CD14-positive monocyte (primary cell): ENCODE data around the gene RGS3. TPM values are rescaled to one million over a fixed set of nuclear protein-coding genes. Genes with fewer than 3 reads are reported as not detected.

ENCODE experiments used
- DNase-seq, 3 donors: peaks; one replicate each; pipeline ENCODE4 v3.0.0-alpha.2; 2011 to 2022
- H2AFZ ChIP-seq: 2 replicates; pipeline ENCODE4 v1.6.0; 2012; ENCODE audit warnings: mild to moderate bottlenecking, low read depth, low read length, inconsistent platforms; ENCODE audit not compliant: insufficient read depth, poor library complexity, severe bottlenecking
- H3K27ac ChIP-seq, 2 donors: 1 replicate in 1 of 2; 2 replicates in 1 of 2; pipeline ENCODE4 v1.5.1; 2012 to 2013; ENCODE audit warnings: low read length in 2 of 2, control low read depth in 1 of 2, inconsistent platforms in 1 of 2, low read depth in 1 of 2, mild to moderate bottlenecking in 1 of 2
- H3K27me3 ChIP-seq, 2 donors: one replicate each; pipeline versions ENCODE4 v1.6.0 to v1.6.1; 2011 to 2013; ENCODE audit warnings: low read length in 2 of 2; ENCODE audit not compliant: control insufficient read depth in 2 of 2, insufficient read depth in 2 of 2
- H3K36me3 ChIP-seq, 2 donors: replicated peaks in 1 of 2; 1 replicate in 1 of 2; 2 replicates in 1 of 2; pipeline versions ENCODE4 v1.5.1 to v1.6.1; 2012 to 2013; ENCODE audit warnings: low read length in 2 of 2, control low read depth in 1 of 2, inconsistent platforms in 1 of 2, mild to moderate bottlenecking in 1 of 2; ENCODE audit not compliant: insufficient read depth in 2 of 2, control insufficient read depth in 1 of 2
- H3K4me1 ChIP-seq, 2 donors: 1 replicate in 1 of 2; 2 replicates in 1 of 2; pipeline versions ENCODE4 v1.5.1 to v1.6.1; 2012 to 2013; ENCODE audit warnings: low read length in 2 of 2, control low read depth in 1 of 2, inconsistent platforms in 1 of 2, mild to moderate bottlenecking in 1 of 2, moderate library complexity in 1 of 2; ENCODE audit not compliant: insufficient read depth in 2 of 2, control insufficient read depth in 1 of 2
- H3K4me2 ChIP-seq: replicated peaks from 2 replicates; pipeline ENCODE3; 2012; ENCODE audit warnings: low read length, moderate library complexity, mild to moderate bottlenecking; ENCODE audit not compliant: poor library complexity, severe bottlenecking; ENCODE audit errors: extremely low read depth
- H3K4me3 ChIP-seq, 3 experiments: fragments of 200-600 bp in 1 of 3; sonication (generic) in 1 of 3; replicated peaks in 1 of 3; 1 replicate in 2 of 3; 2 replicates in 1 of 3; pipeline ENCODE4 v1.5.1; 2011 to 2013; ENCODE audit warnings: low read length in 3 of 3, mild to moderate bottlenecking in 3 of 3, control low read depth in 2 of 3, low read depth in 2 of 3, inconsistent platforms in 1 of 3, moderate library complexity in 1 of 3
- H3K79me2 ChIP-seq: 2 replicates; pipeline ENCODE4 v1.6.0; 2012; ENCODE audit warnings: mild to moderate bottlenecking, control low read depth, inconsistent platforms, low read length, moderate library complexity; ENCODE audit not compliant: insufficient read depth
- H3K9ac ChIP-seq: 2 replicates; pipeline ENCODE4 v1.6.0; 2017; ENCODE audit warnings: low read length, mild to moderate bottlenecking; ENCODE audit not compliant: insufficient read depth, poor library complexity, severe bottlenecking
- H3K9me3 ChIP-seq, 2 donors: replicated peaks in 1 of 2; 1 replicate in 1 of 2; 2 replicates in 1 of 2; pipeline versions ENCODE4 v1.5.1 to v1.6.1; 2012 to 2013; ENCODE audit warnings: low read length in 2 of 2, control low read depth in 1 of 2; ENCODE audit not compliant: control insufficient read depth in 1 of 2, insufficient read depth in 1 of 2
- H4K20me1 ChIP-seq: 2 replicates; pipeline ENCODE4 v1.6.0; 2012; ENCODE audit warnings: mild to moderate bottlenecking, low read length, control low read depth, moderate library complexity; ENCODE audit not compliant: insufficient read depth
- H3K27ac Mint-ChIP-seq, 7 donors: one replicate each; pipeline ENCODE4 v1.8.0; 2020; ENCODE audit warnings: mild to moderate bottlenecking in 7 of 7, mixed read lengths in 7 of 7, moderate library complexity in 6 of 7, inconsistent platforms in 2 of 7
- H3K27me3 Mint-ChIP-seq, 3 donors: one replicate each; pipeline ENCODE4 v1.8.0; 2021 to 2022; ENCODE audit warnings: low read depth in 3 of 3, mild to moderate bottlenecking in 3 of 3, mixed read lengths in 3 of 3, moderate library complexity in 3 of 3, inconsistent platforms in 1 of 3
- H3K36me3 Mint-ChIP-seq, 2 donors: one replicate each; pipeline ENCODE4 v1.8.0; 2020; ENCODE audit warnings: mixed read lengths in 2 of 2, inconsistent platforms in 1 of 2, mild to moderate bottlenecking in 1 of 2
- H3K4me1 Mint-ChIP-seq: one replicate; pipeline ENCODE4 v1.8.0; 2020; ENCODE audit warnings: mild to moderate bottlenecking, mixed read lengths
- H3K4me3 Mint-ChIP-seq, 2 donors: one replicate each; pipeline ENCODE4 v1.8.0; 2020; ENCODE audit warnings: mild to moderate bottlenecking in 2 of 2, mixed read lengths in 2 of 2, moderate library complexity in 1 of 2
- H3K9me3 Mint-ChIP-seq, 7 donors: one replicate each; pipeline ENCODE4 v1.8.0; 2020 to 2022; ENCODE audit warnings: mixed read lengths in 7 of 7, mild to moderate bottlenecking in 6 of 7, moderate library complexity in 6 of 7, inconsistent platforms in 2 of 7
- CTCF ChIP-seq: fragments of 200-600 bp; IDR thresholded peaks from one replicate; pipeline ENCODE4 v1.8.0; 2022; ENCODE audit warnings: antibody characterized with exemption, mild to moderate bottlenecking
- WGBS: methylation state at CpG from one replicate; pipeline ENCODE4 v1.1.5; 2013; ENCODE audit warnings: missing lambda C conversion rate; ENCODE audit not compliant: insufficient coverage; 5-methylcytosine and 5-hydroxymethylcytosine counted together
- intact Hi-C, 2 donors: fragments of 100-400 bp; cut with micrococcal nuclease; formaldehyde crosslinking; loops; one replicate each; pipeline versions ENCODE4 v1.15.0 to v1.15.1; 2023
- polyA plus RNA-seq, 3 donors: library from polyadenylated mRNA; depleted of rRNA in 1 of 3; unstranded in 2 of 3; stranded (reverse) in 1 of 3; fragments of 300-500 nt in 2 of 3; fragments of >200 nt in 1 of 3; fragmentation: Illumina TruSeq in 2 of 3; gene quantifications; 1 replicate in 2 of 3; 2 replicates in 1 of 3; pipeline ENCODE4 v1.2.3, GENCODE V29; 2012 to 2021

Gene RGS3
- polyA plus RNA-seq, 3 donors, result 9.1 to 16.2 (median 15.8) TPM

GRCh38 chr9:113514061-113514460 lies 50.5 kb downstream of the RGS3 start:
- Mint-ChIP-seq H3K27ac (no peak overlapping the region), H3K9me3 (peaks cover 0 to 2% (median 0%) of the 10 kb centered on the region in 7 donors), H3K27me3 (peaks cover 0 to 1% (median 0%) of the 10 kb centered on the region in 3 donors), H3K36me3 (no peaks in the 10 kb centered on the region), H3K4me1 (peaks cover 27% of the 10 kb centered on the region), H3K4me3 (no peak overlapping the region)
- TF ChIP-seq CTCF, result no peak
- H3K9ac ChIP-seq, result no peak overlapping the region
- WGBS, result 96% methylated on average over 12 of the region's 12 CpGs
- H3K36me3 ChIP-seq, result no peaks in the 10 kb centered on the region
- H3K79me2 ChIP-seq, result no peaks in the 10 kb centered on the region
- no peaks in the 10 kb centered on the region for H4K20me1 ChIP-seq
- DNase-seq, result no peak
- H3K27ac ChIP-seq, result no peak overlapping the region
- H2AFZ ChIP-seq, result no peak overlapping the region
- H3K4me2 ChIP-seq, result no peak overlapping the region
- H3K4me3 ChIP-seq, result no peak overlapping the region
- H3K4me1 ChIP-seq, result peaks cover 13 to 20% of the 10 kb centered on the region in 2 donors
- no peaks in the 10 kb centered on the region for H3K9me3 ChIP-seq
- intact Hi-C loops, result no loop called here
- H3K27me3 ChIP-seq, result no peaks in the 10 kb centered on the region

GRCh38 chr9:113514748-113515147 lies 51.2 kb downstream of the RGS3 start:
- Mint-ChIP-seq H3K9me3 (peaks cover 0 to 2% (median 0%) of the 10 kb centered on the region in 7 donors), H3K27ac (no peak overlapping the region), H3K4me1 (peaks cover 27% of the 10 kb centered on the region), H3K27me3 (peaks cover 0 to 1% (median 0%) of the 10 kb centered on the region in 3 donors), H3K36me3 (no peaks in the 10 kb centered on the region), H3K4me3 (no peak overlapping the region)
- no peak overlapping the region for H3K4me3 ChIP-seq
- no peak overlapping the region for H3K9ac ChIP-seq
- no peak for TF ChIP-seq CTCF
- no peaks in the 10 kb centered on the region for H3K27me3 ChIP-seq
- H3K27ac ChIP-seq, result no peak overlapping the region
- no peaks in the 10 kb centered on the region for H3K9me3 ChIP-seq
- peaks cover 13 to 20% of the 10 kb centered on the region in 2 donors for H3K4me1 ChIP-seq
- no peak overlapping the region for H3K4me2 ChIP-seq
- intact Hi-C loops, result no loop called here
- no peaks in the 10 kb centered on the region for H4K20me1 ChIP-seq
- WGBS, result 90% methylated on average over 3 of the region's 6 CpGs
- DNase-seq, result no peak
- no peaks in the 10 kb centered on the region for H3K36me3 ChIP-seq
- H2AFZ ChIP-seq, result no peak overlapping the region
- H3K79me2 ChIP-seq, result no peaks in the 10 kb centered on the region
